ENCODE data around the gene SMIM45.

Gene SMIM45

DNA sequence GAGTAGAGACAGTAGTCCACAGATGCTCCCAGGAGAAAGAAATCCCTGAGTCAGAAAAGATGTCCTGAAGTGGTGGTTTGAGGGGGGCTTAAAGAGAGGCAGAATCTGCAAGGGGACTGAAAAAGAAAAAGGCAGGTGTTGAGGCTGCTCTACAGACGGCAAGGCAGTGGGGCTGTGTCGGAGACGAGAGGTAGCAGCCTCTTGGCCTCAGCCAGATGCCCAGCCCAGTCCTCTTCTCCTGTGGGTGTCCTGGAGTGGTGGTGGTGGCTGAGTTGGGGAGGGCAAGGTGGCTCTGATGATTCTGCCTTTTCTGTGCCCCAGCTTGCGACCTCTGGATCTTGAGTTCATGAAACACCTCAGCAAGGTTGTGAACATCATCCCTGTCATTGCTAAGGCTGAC lies 37.3 kb downstream of the SMIM45 start:
- Histone ChIP-seq H3K4me3 (no peak overlapping the region), H3K27ac (no peak overlapping the region)

DNA sequence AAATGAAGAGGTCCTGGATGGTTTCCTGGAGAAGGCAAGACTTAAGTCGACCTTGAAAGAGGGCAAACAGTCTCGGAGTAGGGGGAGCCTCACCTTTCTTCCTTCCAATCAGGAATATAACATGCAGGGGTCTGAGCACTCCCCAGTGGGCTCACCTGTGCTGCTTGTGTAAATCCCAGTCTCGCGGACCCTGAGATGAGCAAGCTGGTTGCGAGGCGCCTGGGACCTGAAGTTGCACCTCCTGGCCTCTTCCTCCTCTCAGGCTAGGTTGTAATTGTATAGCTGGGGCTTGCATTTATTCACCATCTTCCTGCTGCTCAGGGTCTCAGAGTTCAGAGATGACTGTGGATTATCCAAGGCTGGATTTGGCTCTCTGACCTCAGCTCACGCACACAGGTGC lies 39.2 kb downstream of the SMIM45 start:
- H3K4me3 ChIP-seq: no peak overlapping the region
- no peak overlapping the region for H3K27ac ChIP-seq

DNA sequence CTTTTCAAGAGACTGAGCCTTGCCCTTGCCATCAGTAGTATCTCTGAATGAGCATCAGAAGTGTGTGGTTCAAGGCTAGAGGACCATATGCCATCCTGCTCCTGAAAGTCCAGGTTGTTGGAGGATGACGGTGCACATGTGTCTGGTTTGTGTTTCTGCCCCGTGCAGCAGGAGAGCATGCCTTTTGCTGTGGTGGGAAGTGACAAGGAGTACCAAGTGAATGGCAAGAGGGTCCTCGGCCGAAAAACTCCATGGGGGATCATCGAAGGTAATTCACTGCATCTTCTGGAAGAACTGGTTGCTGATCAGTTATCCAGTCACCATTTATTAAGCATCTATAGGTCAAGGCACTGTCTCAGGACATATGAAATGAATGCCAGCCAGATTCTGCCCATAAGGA lies 40.5 kb downstream of the SMIM45 start:
- no peak overlapping the region for H3K27ac ChIP-seq
- no peak overlapping the region for H3K4me3 ChIP-seq

DNA sequence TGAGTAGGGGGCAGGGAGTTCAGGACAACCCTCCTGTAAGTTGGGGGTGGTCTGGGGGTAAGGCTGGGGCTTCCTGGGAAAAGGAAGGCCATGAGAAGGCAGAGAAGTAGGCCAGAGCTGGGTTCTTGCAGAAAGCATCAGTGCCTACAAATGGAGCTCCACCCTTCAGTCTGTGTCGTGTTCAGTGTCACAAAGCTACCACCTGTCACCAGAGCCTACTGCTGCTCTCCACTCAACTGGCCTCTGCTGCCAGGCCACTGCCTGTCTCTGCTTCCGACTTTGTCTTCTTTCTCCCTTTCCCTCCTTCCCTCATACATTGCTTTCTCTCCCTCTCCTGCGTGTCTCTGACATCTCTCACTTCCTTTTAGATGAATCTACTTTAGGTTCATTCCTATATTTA lies 43.3 kb downstream of the SMIM45 start:
- Histone ChIP-seq H3K4me3 (no peak overlapping the region), H3K27ac (no peak overlapping the region)

DNA sequence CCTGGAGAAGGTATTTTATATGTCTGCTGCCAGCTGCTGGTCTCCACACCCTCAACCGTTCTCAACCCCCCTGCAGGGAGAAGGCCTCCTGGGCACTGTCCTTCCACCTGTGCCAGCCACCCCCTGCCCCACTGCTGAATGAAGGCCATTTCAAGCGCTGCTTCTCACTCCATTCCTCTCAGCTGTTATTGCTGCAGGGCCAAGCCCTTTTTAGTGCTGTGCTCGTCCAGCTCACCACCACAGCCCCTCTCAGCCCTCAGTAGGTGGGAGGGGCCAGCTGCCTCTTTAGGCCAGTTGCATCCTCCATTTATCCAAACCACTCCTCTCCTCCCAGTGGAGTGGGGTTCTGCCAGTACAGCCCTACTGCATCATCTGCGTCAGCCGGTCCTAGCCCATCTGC lies 44.9 kb downstream of the SMIM45 start:
- H3K4me3 ChIP-seq: no peak overlapping the region
- no peak overlapping the region for H3K27ac ChIP-seq

DNA sequence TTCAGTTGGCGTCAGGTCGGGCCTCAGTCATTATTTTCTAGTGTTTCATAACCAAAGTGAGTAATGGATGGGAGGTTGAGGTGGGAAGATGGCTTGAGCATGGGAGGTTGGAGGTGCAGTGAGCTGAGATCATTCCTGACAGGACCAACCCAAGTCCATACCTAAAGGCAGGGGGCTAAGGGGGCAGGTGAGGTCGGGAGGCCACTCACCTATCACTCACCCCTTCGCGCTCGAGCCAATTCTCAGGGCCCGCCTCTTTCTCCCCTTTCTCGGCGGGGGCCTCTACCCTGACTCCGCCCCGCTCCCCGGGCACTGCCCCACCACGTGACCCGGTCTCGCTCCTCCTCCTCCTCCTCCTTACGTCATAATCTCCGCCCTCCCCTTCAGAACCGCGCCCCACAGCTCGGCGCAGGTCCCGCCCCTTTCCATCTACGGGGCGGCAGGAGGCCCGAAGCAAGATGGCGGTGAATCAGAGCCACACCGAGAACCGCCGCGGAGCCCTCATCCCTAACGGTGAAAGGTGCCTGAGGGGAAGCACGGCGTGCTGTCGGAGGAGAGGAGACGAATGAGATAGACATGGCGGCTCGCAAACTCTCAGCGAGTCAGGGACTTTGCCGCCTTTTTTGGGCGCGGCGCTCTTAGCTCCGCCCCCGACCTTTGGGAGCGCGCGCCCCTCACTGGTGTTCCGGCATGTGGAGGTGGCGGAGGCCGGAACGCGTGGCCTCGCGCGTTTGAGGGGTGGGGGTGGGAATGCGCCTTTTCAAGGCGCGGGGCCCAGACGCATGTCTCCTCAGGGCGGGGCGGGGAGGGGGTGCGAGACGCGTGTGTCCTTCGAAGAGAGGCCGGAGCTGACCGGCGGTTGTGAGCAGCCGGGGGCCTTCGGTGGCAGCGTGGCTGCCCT lies 46.7 kb downstream of the SMIM45 start, which contains the start of gene WBP2NL:
TSS of gene WBP2NL (plus strand) at position 428 of the 901 bp plus-strand sequence. CDS start at position 459, 31 bp downstream.
- peak within 1 kb of the TSS; percentile 27 to 57 (median 50) for H3K4me3 ChIP-seq
- peak within 1 kb of the TSS in 17 of 21 experiments; percentile 4 to 78 (median 62) for H3K27ac ChIP-seq

DNA sequence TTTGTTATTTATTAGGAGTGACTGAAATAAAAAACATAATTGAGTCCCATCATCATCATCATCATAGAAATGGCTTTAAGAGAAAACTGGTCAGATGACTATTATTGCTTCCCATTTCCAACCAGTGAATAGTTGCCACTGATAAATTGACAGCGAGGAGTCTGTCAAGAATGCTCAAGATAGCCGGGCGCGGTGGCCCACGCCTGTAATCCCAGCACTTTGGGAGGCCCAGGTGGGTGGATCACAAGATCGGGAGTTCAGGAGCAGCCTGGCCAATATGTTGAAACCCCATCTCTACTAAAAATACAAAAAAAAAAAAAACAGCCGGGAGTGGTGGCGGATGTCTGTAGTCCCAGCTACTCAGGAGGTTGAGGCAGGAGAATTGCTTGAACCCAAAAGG lies 48.5 kb downstream of the SMIM45 start:
- Histone ChIP-seq H3K4me3 (no peak overlapping the region), H3K27ac (no peak overlapping the region)

DNA sequence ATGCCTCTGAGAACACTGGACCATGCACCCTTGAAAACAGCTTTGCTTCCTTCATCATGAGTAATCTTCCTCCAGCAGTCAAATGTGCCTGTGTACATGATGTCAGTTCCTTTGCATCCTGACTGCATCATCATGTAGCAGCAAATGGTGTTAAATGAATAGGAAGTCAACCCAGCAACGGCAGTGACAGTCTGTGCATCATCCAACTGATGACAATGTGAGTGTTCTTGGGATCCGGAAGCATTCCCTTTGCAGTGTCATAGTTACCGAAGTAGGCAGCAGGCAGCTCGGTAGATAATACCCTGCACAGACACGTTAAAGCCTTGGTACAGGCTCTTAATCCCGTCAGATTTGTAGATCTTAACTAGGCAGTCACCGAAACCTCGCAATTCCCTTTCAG lies 49.2 kb downstream of the SMIM45 start:
- Histone ChIP-seq H3K4me3 (no peak overlapping the region), H3K27ac (no peak overlapping the region)

DNA sequence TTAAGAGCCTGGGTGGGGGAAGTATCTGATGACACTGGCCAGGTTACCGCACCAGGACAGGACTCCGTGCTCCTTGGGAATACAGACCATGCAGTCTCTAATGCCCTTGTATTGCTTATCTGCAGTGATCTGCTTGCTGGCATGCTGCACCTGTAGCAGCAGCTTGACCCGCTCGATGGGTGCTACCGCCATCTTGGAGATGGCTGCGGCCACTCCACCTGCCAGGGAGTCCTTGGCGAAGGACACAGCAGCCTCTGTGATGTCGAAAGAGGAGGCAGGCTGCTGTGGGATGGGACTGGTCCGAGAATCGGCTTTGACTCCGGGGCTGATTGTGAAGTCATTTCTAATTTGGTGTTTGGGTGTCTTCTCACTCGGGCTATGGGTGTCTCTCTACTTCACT lies 49.8 kb downstream of the SMIM45 start:
- no peak overlapping the region for H3K4me3 ChIP-seq
- no peak overlapping the region for H3K27ac ChIP-seq

DNA sequence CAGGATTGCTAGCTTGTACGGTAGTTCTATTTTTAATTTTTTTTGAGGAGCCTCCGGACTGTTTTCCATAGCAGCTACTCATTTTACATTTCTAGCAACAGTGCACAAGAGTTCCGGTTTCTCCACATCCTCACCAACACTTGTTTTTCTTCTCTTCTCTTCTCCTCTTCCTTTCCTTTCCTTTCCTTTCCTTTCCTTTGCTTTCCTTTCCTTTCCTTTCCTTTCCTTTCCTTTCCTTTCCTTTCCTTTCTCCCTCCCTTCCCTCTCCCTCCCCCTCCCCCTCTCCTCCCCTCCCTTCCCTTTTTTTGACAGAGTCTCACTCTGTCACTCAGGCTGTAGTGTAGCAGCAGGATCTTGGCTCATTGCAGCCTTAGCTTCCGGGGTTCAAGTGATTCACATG lies 56.0 kb downstream of the SMIM45 start:
- H3K27ac ChIP-seq: no peak overlapping the region
- no peak overlapping the region for H3K4me3 ChIP-seq
